Osteoblast (primary cell): ENCODE results near the gene CAB39L. TPM values are rescaled to one million over a fixed set of nuclear protein-coding genes. Genes with fewer than 3 reads are reported as not detected.

ENCODE experiments used
- DNase-seq: peaks from one replicate; pipeline ENCODE4 v3.0.0; 2011; ENCODE audit warnings: low spot score, mixed read lengths; ENCODE audit not compliant: insufficient read length; ENCODE audit errors: missing footprints
- H2AFZ ChIP-seq: 2 replicates; pipeline ENCODE4 v1.6.0; 2011; ENCODE audit warnings: mild to moderate bottlenecking, low read length
- H3K27ac ChIP-seq: 2 replicates; pipeline ENCODE4 v1.5.1; 2011; ENCODE audit warnings: mild to moderate bottlenecking, low read depth, low read length, moderate library complexity
- H3K27me3 ChIP-seq: 2 replicates; pipeline ENCODE4 v1.6.0; 2012; ENCODE audit warnings: mild to moderate bottlenecking, control low read depth, inconsistent platforms, low read length, moderate library complexity; ENCODE audit not compliant: insufficient read depth
- H3K36me3 ChIP-seq: 2 replicates; pipeline ENCODE4 v1.5.1; 2011; ENCODE audit warnings: mild to moderate bottlenecking, low read length, control low read depth, moderate library complexity; ENCODE audit not compliant: insufficient read depth
- H3K4me1 ChIP-seq: 2 replicates; pipeline ENCODE4 v1.5.1; 2011; ENCODE audit warnings: mild to moderate bottlenecking, low read length, control low read depth, moderate library complexity; ENCODE audit not compliant: insufficient read depth
- H3K4me2 ChIP-seq: 2 replicates; pipeline ENCODE4 v1.6.0; 2011; ENCODE audit warnings: mild to moderate bottlenecking, low read length; ENCODE audit not compliant: insufficient read depth
- H3K4me3 ChIP-seq: fragments of 200-600 bp; sonication (generic); 3 replicates; pipeline ENCODE4 v1.5.1; 2012; ENCODE audit warnings: mild to moderate bottlenecking, low read length, inconsistent platforms; ENCODE audit not compliant: insufficient read depth
- H3K79me2 ChIP-seq: 2 replicates; pipeline ENCODE4 v1.6.0; 2012; ENCODE audit warnings: mild to moderate bottlenecking, low read length, control low read depth, inconsistent platforms; ENCODE audit not compliant: insufficient read depth
- H3K9me3 ChIP-seq: 2 replicates; pipeline ENCODE4 v1.5.1; 2011; ENCODE audit warnings: low read depth, low read length, control low read depth
- H4K20me1 ChIP-seq: 2 replicates; pipeline ENCODE4 v1.6.0; 2012; ENCODE audit warnings: mild to moderate bottlenecking, low read length, control low read depth; ENCODE audit not compliant: insufficient read depth
- total RNA-seq: library from RNA; depleted of rRNA; stranded (reverse); fragments of >200 nt; gene quantifications from 2 replicates; pipeline ENCODE4 v1.2.3, GENCODE V29; 2012
- TF ChIP-seq, protein P1 (sequence below): IDR thresholded peaks from 2 replicates; pipeline ENCODE4 v1.5.1; 2011; ENCODE audit warnings: mild to moderate bottlenecking, low read depth, low read length, moderate library complexity; ENCODE audit errors: extremely low read depth

The CAB39L gene
- total RNA-seq, 1 donor = 12.3 TPM

DNA sequence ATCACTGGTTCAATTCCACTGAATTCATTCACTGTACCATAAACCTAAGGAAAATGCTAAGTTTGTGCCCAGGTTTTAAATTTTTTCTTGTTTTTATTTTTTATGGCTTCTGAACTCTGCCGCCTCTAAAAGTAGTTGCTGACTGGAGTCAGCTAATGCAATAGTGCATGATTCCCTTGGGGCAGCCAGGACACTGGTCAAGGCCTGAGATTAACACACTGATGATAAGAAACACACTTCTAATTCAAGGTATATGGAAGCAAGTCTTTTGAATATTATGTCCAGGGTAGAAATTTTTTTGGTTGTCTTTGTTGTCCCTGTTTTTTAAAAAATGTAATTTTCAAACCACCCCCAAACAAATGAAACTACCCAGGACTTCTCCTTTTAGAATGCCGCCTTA lies 123.9 kb downstream of the CAB39L start:
- peaks cover 3% of the 10 kb centered on the region for H3K4me1 ChIP-seq
- H3K4me3 ChIP-seq = no peak overlapping the region
- DNase-seq = no peak
- H3K36me3 ChIP-seq = no peaks in the 10 kb centered on the region
- H3K27ac ChIP-seq = no peak overlapping the region
- no peaks in the 10 kb centered on the region for H3K79me2 ChIP-seq
- H3K27me3 ChIP-seq = no peaks in the 10 kb centered on the region
- H2AFZ ChIP-seq = no peak overlapping the region
- H3K4me2 ChIP-seq = no peak overlapping the region
- TF ChIP-seq, protein P1, sequence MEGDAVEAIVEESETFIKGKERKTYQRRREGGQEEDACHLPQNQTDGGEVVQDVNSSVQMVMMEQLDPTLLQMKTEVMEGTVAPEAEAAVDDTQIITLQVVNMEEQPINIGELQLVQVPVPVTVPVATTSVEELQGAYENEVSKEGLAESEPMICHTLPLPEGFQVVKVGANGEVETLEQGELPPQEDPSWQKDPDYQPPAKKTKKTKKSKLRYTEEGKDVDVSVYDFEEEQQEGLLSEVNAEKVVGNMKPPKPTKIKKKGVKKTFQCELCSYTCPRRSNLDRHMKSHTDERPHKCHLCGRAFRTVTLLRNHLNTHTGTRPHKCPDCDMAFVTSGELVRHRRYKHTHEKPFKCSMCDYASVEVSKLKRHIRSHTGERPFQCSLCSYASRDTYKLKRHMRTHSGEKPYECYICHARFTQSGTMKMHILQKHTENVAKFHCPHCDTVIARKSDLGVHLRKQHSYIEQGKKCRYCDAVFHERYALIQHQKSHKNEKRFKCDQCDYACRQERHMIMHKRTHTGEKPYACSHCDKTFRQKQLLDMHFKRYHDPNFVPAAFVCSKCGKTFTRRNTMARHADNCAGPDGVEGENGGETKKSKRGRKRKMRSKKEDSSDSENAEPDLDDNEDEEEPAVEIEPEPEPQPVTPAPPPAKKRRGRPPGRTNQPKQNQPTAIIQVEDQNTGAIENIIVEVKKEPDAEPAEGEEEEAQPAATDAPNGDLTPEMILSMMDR = no peak
- H3K9me3 ChIP-seq = no peaks in the 10 kb centered on the region
- no peaks in the 10 kb centered on the region for H4K20me1 ChIP-seq

DNA sequence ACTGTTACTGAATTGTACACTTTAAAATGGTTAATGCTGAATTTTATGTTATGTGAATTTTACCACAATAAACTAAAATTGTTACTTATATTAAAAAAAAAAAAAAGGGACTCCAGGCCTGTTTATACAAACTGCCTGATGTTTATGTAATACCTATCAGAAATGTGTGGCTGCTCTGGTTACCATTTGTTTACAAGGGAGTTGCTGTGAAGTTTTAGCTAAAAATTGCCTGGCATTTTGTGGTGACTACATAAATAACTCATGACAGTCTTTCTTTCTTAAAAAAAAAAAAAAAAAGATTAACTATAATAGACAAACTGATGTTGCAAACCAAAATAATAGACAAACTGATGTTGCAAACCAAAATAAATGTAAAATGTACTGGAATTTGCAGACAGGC lies 124.3 kb downstream of the CAB39L start:
- no peaks in the 10 kb centered on the region for H3K36me3 ChIP-seq
- no peak for DNase-seq
- H3K4me3 ChIP-seq = no peak overlapping the region
- H3K9me3 ChIP-seq = no peaks in the 10 kb centered on the region
- no peaks in the 10 kb centered on the region for H3K27me3 ChIP-seq
- no peak overlapping the region for H3K4me2 ChIP-seq
- H2AFZ ChIP-seq = no peak overlapping the region
- H3K4me1 ChIP-seq = peaks cover 7% of the 10 kb centered on the region
- TF ChIP-seq, protein P1 = no peak
- H3K79me2 ChIP-seq = no peaks in the 10 kb centered on the region
- H4K20me1 ChIP-seq = no peaks in the 10 kb centered on the region
- no peak overlapping the region for H3K27ac ChIP-seq

- Histone ChIP-seq H3K36me3 (no peaks in the 10 kb centered on the region), H3K9me3 (no peaks in the 10 kb centered on the region), H3K27ac (no peak overlapping the region), H3K27me3 (no peaks in the 10 kb centered on the region), H2AFZ (no peak overlapping the region), H3K4me3 (no peak overlapping the region), H3K79me2 (no peaks in the 10 kb centered on the region), H3K4me1 (peaks cover 17% of the 10 kb centered on the region), H4K20me1 (no peaks in the 10 kb centered on the region), H3K4me2 (no peak overlapping the region)
- TF ChIP-seq, protein P1 = no peak
- no peak for DNase-seq
Measured at GRCh38 chr13:49315756-49316482, 127.9 kb downstream of the CAB39L start.

DNA sequence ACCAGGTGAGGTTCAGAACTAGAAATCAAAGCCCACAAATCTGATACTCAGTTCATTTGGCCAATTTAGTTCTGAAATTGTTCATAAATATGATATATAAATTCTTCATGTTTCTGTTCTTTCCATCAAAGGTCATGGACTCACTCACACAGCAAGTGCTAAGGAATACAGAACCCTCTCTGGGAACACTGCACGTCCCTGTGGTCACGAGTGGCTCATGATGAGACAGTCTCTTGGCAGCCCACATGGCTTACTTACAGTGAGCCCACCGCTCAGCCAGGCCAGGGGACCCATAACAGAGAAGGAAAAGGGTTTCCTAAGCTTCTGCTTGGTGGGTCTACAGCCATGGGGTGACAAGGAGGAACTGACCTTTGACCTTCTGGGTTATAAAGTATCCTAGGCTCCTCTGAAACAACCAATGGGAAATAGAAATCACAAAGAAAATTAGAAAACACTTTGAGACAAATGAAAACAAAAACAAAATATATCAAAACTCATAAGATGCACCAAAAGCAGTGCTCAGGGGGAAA lies 128.8 kb downstream of the CAB39L start:
- no peaks in the 10 kb centered on the region for H3K9me3 ChIP-seq
- H3K4me2 ChIP-seq = no peak overlapping the region

More for the DNA sequence above, 128.8 kb downstream of the CAB39L start:
- H3K27me3 ChIP-seq = no peaks in the 10 kb centered on the region
- peaks cover 17% of the 10 kb centered on the region for H3K4me1 ChIP-seq
- H3K27ac ChIP-seq = peak overlapping the region; percentile 89
- H3K79me2 ChIP-seq = no peaks in the 10 kb centered on the region
- no peaks in the 10 kb centered on the region for H4K20me1 ChIP-seq
- TF ChIP-seq, protein P1 = no peak
- no peak overlapping the region for H3K4me3 ChIP-seq
- no peaks in the 10 kb centered on the region for H3K36me3 ChIP-seq
- no peak overlapping the region for H2AFZ ChIP-seq
- no peak for DNase-seq
